Measurements from ENCODE around the gene CALY.

CALY gene

GRCh38 chr10:133312769-133313145 lies 23.9 kb downstream of the CALY start:
- Histone ChIP-seq H2AFZ (ENCODE audit: low read depth) (no peak overlapping the region), H3K4me1 (ENCODE audit: low read depth, poor library complexity, severe bottlenecking) (peaks cover 4% of the 10 kb centered on the region), H3K36me3 (ENCODE audit: insufficient read depth) (no peaks in the 10 kb centered on the region), H3K27me3 (ENCODE audit: insufficient read depth, low read depth) (no peaks in the 10 kb centered on the region), H3K4me2 (no peak overlapping the region), H3K4me3 (IDR thresholded peaks at IDR 0.05; ENCODE audit: insufficient read depth, low read depth, low read length) (no peak overlapping the region), H4K20me1 (ENCODE audit: insufficient read depth) (no peaks in the 10 kb centered on the region), H3K79me2 (ENCODE audit: insufficient read depth, low read depth) (peaks cover 8% of the 10 kb centered on the region; the same call in 1 of the 2 replicates), H3K27ac (no peak overlapping the region), H3K9ac (no peak overlapping the region)
- no peak for TF ChIP-seq CTCF (conservative IDR thresholded peaks at IDR 0.05; ENCODE audit: low read depth, low read length)

GRCh38 chr10:133312016-133312768 lies 24.5 kb downstream of the CALY start:
- Histone ChIP-seq H4K20me1 (ENCODE audit: insufficient read depth) (no peaks in the 10 kb centered on the region), H3K4me1 (ENCODE audit: low read depth, poor library complexity, severe bottlenecking) (peaks cover 8% of the 10 kb centered on the region)

GRCh38 chr10:133311570-133311969 lies 25.1 kb downstream of the CALY start:
- no peak for TF ChIP-seq CTCF (conservative IDR thresholded peaks at IDR 0.05; ENCODE audit: low read depth, low read length)
- Histone ChIP-seq H3K36me3 (ENCODE audit: insufficient read depth) (no peaks in the 10 kb centered on the region), H3K9ac (no peak overlapping the region), H2AFZ (ENCODE audit: low read depth) (no peak overlapping the region), H3K79me2 (ENCODE audit: insufficient read depth, low read depth) (peaks cover 20% of the 10 kb centered on the region; the same call in 1 of the 2 replicates), H3K27ac (no peak overlapping the region), H4K20me1 (ENCODE audit: insufficient read depth) (no peaks in the 10 kb centered on the region), H3K4me2 (no peak overlapping the region), H3K27me3 (ENCODE audit: insufficient read depth, low read depth) (no peaks in the 10 kb centered on the region), H3K4me3 (IDR thresholded peaks at IDR 0.05; ENCODE audit: insufficient read depth, low read depth, low read length) (no peak overlapping the region), H3K4me1 (ENCODE audit: low read depth, poor library complexity, severe bottlenecking) (peaks cover 13% of the 10 kb centered on the region)

More at GRCh38 chr10:133312016-133312768, 24.5 kb downstream of the CALY start:
- Histone ChIP-seq H3K4me2 (no peak overlapping the region), H3K79me2 (ENCODE audit: insufficient read depth, low read depth) (peaks cover 13% of the 10 kb centered on the region; the same call in 1 of the 2 replicates), H3K9ac (no peak overlapping the region), H3K27me3 (ENCODE audit: insufficient read depth, low read depth) (no peaks in the 10 kb centered on the region), H3K27ac (no peak overlapping the region), H3K4me3 (IDR thresholded peaks at IDR 0.05; ENCODE audit: insufficient read depth, low read depth, low read length) (no peak overlapping the region), H2AFZ (ENCODE audit: low read depth) (no peak overlapping the region), H3K36me3 (ENCODE audit: insufficient read depth) (no peaks in the 10 kb centered on the region)
- TF ChIP-seq CTCF (conservative IDR thresholded peaks at IDR 0.05; ENCODE audit: low read depth, low read length): no peak

GRCh38 chr10:133310789-133311188 lies 25.9 kb downstream of the CALY start:
- Histone ChIP-seq H3K27me3 (ENCODE audit: insufficient read depth, low read depth) (no peaks in the 10 kb centered on the region), H3K79me2 (ENCODE audit: insufficient read depth, low read depth) (peaks cover 26% of the 10 kb centered on the region; the same call in 1 of the 2 replicates), H2AFZ (ENCODE audit: low read depth) (no peak overlapping the region), H3K27ac (no peak overlapping the region), H3K4me3 (IDR thresholded peaks at IDR 0.05; ENCODE audit: insufficient read depth, low read depth, low read length) (no peak overlapping the region), H4K20me1 (ENCODE audit: insufficient read depth) (no peaks in the 10 kb centered on the region), H3K36me3 (ENCODE audit: insufficient read depth) (no peaks in the 10 kb centered on the region), H3K9ac (no peak overlapping the region), H3K4me2 (no peak overlapping the region), H3K4me1 (ENCODE audit: low read depth, poor library complexity, severe bottlenecking) (peaks cover 13% of the 10 kb centered on the region)
- no peak for TF ChIP-seq CTCF (conservative IDR thresholded peaks at IDR 0.05; ENCODE audit: low read depth, low read length)

Data from KMS-11 (cell line).